ENCODE measurements around the gene HLA-DQA1. TPM values are rescaled to one million over a fixed set of nuclear protein-coding genes. Genes with fewer than 3 reads are reported as not detected.

HLA-DQA1 gene
- total and polyA plus RNA-seq, 9 of the 15 experiments (the other 6 are each of a cell fraction or from before 2014, with no cell fraction given), result 0.04 to 0.49 TPM; not detected in 7

GRCh38 chr6:32680055-32680454 is 42.8 kb downstream of the HLA-DQA1 start (continued):
- TF ChIP-seq ILK (tag; IDR thresholded peaks at IDR 0.05; ENCODE audit: borderline replicate concordance, low read depth) (no peak), FOXJ3 (CRISPR knock-in tag; IDR thresholded peaks at IDR 0.05) (no peak)

GRCh38 chr6:32684246-32684645 is 47.0 kb downstream of the HLA-DQA1 start:
- ChIA-PET POLR2A (no interaction called here), CTCF (ENCODE audit: low intra/inter-chr PET ratio) (interaction anchor here (0.6 kb wide), 1 partner anchor 160 kb away, joined by 3 read pairs; no protein-coding TSS in a partner anchor)
- no peaks in the 10 kb centered on the region for H3K4me1 ChIP-seq (replicated peaks in 1 of 2; ENCODE audit: control insufficient read depth in 2 of 2, insufficient read depth in 2 of 2, low read length in 2 of 2)
- ATAC-seq (no peak), FAIRE-seq (no peak), DNase-seq (ENCODE audit: extremely low read depth in 1 of 4, low spot score in 3 of 4) (no peak)
- H3K27ac ChIP-seq (ENCODE audit: extremely low read depth, low read depth, low read length), result no peak overlapping the region
- WGBS (ENCODE audit: insufficient coverage, low coverage, missing lambda C conversion rate), result 0% methylated on average over 3 of the region's 3 CpGs
- BruUV-seq (replicated peaks), result no TSS peak
- no peak overlapping the region for H3K9ac ChIP-seq (ENCODE audit: insufficient read depth in 1 of 2, low read depth in 2 of 2, low read length in 2 of 2)
- H3K4me3 ChIP-seq, result no peak overlapping the region
- H3K4me2 ChIP-seq (ENCODE audit: insufficient read depth, low read length), result no peak overlapping the region
- H2AFZ ChIP-seq (ENCODE audit: low read depth, low read length), result no peak overlapping the region
- no peaks in the 10 kb centered on the region for H3K9me1 ChIP-seq (ENCODE audit: control insufficient read depth, insufficient read depth, low read length)
- no peaks in the 10 kb centered on the region for H3K36me3 ChIP-seq (ENCODE audit: control insufficient read depth, insufficient read depth, low read length)
- no peaks in the 10 kb centered on the region for H3K9me3 ChIP-seq (replicated peaks; ENCODE audit: control insufficient read depth, insufficient read depth, low read depth, low read length)
- no peaks in the 10 kb centered on the region for H3K79me2 ChIP-seq (ENCODE audit: control insufficient read depth, insufficient read depth, low read length)
- 0 out of 5 replicates have a peak, but pooled peaks cover 0 to 2% of the 10 kb centered on the region in 2 experiments for H3K27me3 ChIP-seq (ENCODE audit: control insufficient read depth in 2 of 2, insufficient read depth in 2 of 2, low read length in 2 of 2)
- H4K20me1 ChIP-seq (replicated peaks; ENCODE audit: control insufficient read depth, insufficient read depth, low read length), result no peaks in the 10 kb centered on the region
- intact Hi-C loops (cut with micrococcal nuclease), result no loop called here
- in situ Hi-C loops (cut with MboI), result no loop called here
- TF ChIP-seq ZNF232 (CRISPR knock-in tag; IDR thresholded peaks at IDR 0.05) (no peak), NR4A1 (CRISPR knock-in tag; IDR thresholded peaks at IDR 0.05) (no peak), NR4A1 (tag; IDR thresholded peaks at IDR 0.05) (no peak), BCL6 (CRISPR knock-in tag; IDR thresholded peaks at IDR 0.05) (no peak), THRAP3 (IDR thresholded peaks at IDR 0.05; ENCODE audit: borderline replicate concordance) (no peak), ZBTB2 (IDR thresholded peaks at IDR 0.05) (no peak), ZFP1 (CRISPR knock-in tag; IDR thresholded peaks at IDR 0.05) (no peak), PHTF2 (CRISPR knock-in tag; IDR thresholded peaks at IDR 0.05) (no peak), SRSF1 (IDR thresholded peaks at IDR 0.05; ENCODE audit: low read depth, low read length) (no peak), GABPB1 (CRISPR knock-in tag; IDR thresholded peaks at IDR 0.05) (no peak), ZNF717 (CRISPR knock-in tag; IDR thresholded peaks at IDR 0.05) (no peak), ILF3 (IDR thresholded peaks at IDR 0.05; ENCODE audit: borderline replicate concordance) (no peak), E2F5 (CRISPR knock-in tag; IDR thresholded peaks at IDR 0.05) (no peak), ZBTB5 (IDR thresholded peaks at IDR 0.05) (no peak), NCOA6 (IDR thresholded peaks at IDR 0.05) (no peak), ZKSCAN3 (CRISPR knock-in tag; IDR thresholded peaks at IDR 0.05) (no peak), TCFL5 (CRISPR knock-in tag; conservative IDR thresholded peaks at IDR 0.05) (no peak)
